BE2C (cell line): ENCODE results near the gene APAF1.
"Not testable (repeated sequence)": the region's sequence is repeated elsewhere in the genome, so short reads cannot be mapped to it uniquely, and the experiment has no call there.

Source experiments
- DNase-seq: peaks from one replicate; pipeline ENCODE4 v3.0.0-alpha.2; 2020
- H3K27me3 ChIP-seq: fragments of 250-450 bp; sonication (Bioruptor Pico); 2 replicates; pipeline ENCODE4 v1.5.1; 2020; ENCODE audit warnings: mild to moderate bottlenecking
- H3K36me3 ChIP-seq: fragments of 250-450 bp; sonication (Bioruptor Pico); 2 replicates; pipeline ENCODE4 v1.5.1; 2020; ENCODE audit warnings: mild to moderate bottlenecking
- H3K4me1 ChIP-seq: fragments of 250-450 bp; sonication (Bioruptor Pico); 2 replicates; pipeline ENCODE4 v1.5.1; 2020
- H3K4me3 ChIP-seq: 2 replicates; pipeline ENCODE4 v1.5.1; 2011; ENCODE audit warnings: low read depth, low read length
- H3K9me3 ChIP-seq: fragments of 250-450 bp; sonication (Bioruptor Pico); 2 replicates; pipeline ENCODE4 v1.5.1; 2020
- CTCF ChIP-seq: IDR thresholded peaks from 2 replicates; pipeline ENCODE4 v1.5.1; 2012; ENCODE audit warnings: mild to moderate bottlenecking, low read depth, low read length

The APAF1 gene

GRCh38 chr12:98745578-98746391 lies 100.7 kb downstream of the APAF1 start:
- H3K36me3 ChIP-seq, result no peaks in the 10 kb centered on the region
- TF ChIP-seq CTCF, result no peak
- peak overlapping the region; percentile 62 for H3K4me3 ChIP-seq
- H3K9me3 ChIP-seq, result no peaks in the 10 kb centered on the region
- no peaks in the 10 kb centered on the region for H3K4me1 ChIP-seq
- DNase-seq, result peak; percentile 27
- peaks cover 26% of the 10 kb centered on the region for H3K27me3 ChIP-seq

GRCh38 chr12:98748463-98748862 lies 103.4 kb downstream of the APAF1 start:
- Histone ChIP-seq H3K36me3 (no peaks in the 10 kb centered on the region), H3K4me3 (no peak overlapping the region)

GRCh38 chr12:98750511-98750910 lies 105.4 kb downstream of the APAF1 start:
- no peaks in the 10 kb centered on the region for H3K4me1 ChIP-seq
- no peaks in the 10 kb centered on the region for H3K9me3 ChIP-seq
- no peaks in the 10 kb centered on the region for H3K36me3 ChIP-seq
- no peak for TF ChIP-seq CTCF
- H3K4me3 ChIP-seq, result no peak overlapping the region
- DNase-seq, result no peak
- H3K27me3 ChIP-seq, result peaks cover 23% of the 10 kb centered on the region

More at GRCh38 chr12:98748463-98748862, 103.4 kb downstream of the APAF1 start:
- no peak for DNase-seq
- Histone ChIP-seq H3K4me1 (no peaks in the 10 kb centered on the region), H3K27me3 (peaks cover 26% of the 10 kb centered on the region), H3K9me3 (no peaks in the 10 kb centered on the region)
- no peak for TF ChIP-seq CTCF

- Histone ChIP-seq H3K4me1 (no peaks in the 10 kb centered on the region), H3K36me3 (no peaks in the 10 kb centered on the region), H3K9me3 (no peaks in the 10 kb centered on the region), H3K27me3 (peaks cover 12% of the 10 kb centered on the region), H3K4me3 (no peak overlapping the region)
- TF ChIP-seq CTCF, result no peak
- no peak for DNase-seq
These were observed 106.6 kb downstream of the APAF1 start for GRCh38 chr12:98751580-98752115.

GRCh38 chr12:98752726-98753125 lies 107.6 kb downstream of the APAF1 start:
- H3K36me3 ChIP-seq, result no peaks in the 10 kb centered on the region
- H3K27me3 ChIP-seq, result peaks cover 4% of the 10 kb centered on the region
- H3K4me3 ChIP-seq, result no peak overlapping the region
- no peaks in the 10 kb centered on the region for H3K9me3 ChIP-seq
- TF ChIP-seq CTCF, result no peak
- DNase-seq, result no peak
- H3K4me1 ChIP-seq, result no peaks in the 10 kb centered on the region

GRCh38 chr12:98754095-98754494 lies 109.0 kb downstream of the APAF1 start:
- H3K4me3 ChIP-seq, result no peak overlapping the region
- no peaks in the 10 kb centered on the region for H3K4me1 ChIP-seq
- H3K27me3 ChIP-seq, result peaks cover 4% of the 10 kb centered on the region; the same call in 1 of the 2 replicates
- no peak for DNase-seq
- TF ChIP-seq CTCF, result no peak
- H3K36me3 ChIP-seq, result no peaks in the 10 kb centered on the region
- no peaks in the 10 kb centered on the region for H3K9me3 ChIP-seq

GRCh38 chr12:98755855-98756254 lies 110.8 kb downstream of the APAF1 start:
- H3K4me3 ChIP-seq, H3K27me3 ChIP-seq, H3K4me1 ChIP-seq, H3K36me3 ChIP-seq, DNase-seq, H3K9me3 ChIP-seq: not testable (repeated sequence)
